Amniotic stem cell (primary cell): ENCODE results near the gene MTERF4.

Source experiments
- DNase-seq: peaks from one replicate; lab custom pipeline; 2025; lab: John Stamatoyannopoulos, UW

Gene MTERF4

DNA sequence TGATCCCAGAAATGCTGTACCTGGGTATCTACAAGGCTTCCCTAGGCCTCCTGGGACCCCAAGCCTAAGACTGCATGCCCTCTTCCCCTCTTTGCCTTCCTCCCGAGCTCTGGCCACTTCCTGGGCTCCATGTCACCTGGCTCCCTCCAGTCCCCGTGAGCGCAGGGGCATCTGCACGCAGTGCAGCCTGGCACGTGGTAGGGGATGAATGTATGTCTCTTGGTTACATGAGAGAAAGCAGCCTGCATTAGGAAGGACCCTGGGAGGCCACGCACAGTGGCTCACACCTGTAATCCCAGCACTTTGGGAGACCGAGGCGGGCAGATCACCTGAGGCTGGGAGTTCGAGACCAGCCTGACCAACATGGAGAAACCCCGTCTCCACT, 31.3 kb upstream of the MTERF4 start:
- DNase-seq = no peak

DNA sequence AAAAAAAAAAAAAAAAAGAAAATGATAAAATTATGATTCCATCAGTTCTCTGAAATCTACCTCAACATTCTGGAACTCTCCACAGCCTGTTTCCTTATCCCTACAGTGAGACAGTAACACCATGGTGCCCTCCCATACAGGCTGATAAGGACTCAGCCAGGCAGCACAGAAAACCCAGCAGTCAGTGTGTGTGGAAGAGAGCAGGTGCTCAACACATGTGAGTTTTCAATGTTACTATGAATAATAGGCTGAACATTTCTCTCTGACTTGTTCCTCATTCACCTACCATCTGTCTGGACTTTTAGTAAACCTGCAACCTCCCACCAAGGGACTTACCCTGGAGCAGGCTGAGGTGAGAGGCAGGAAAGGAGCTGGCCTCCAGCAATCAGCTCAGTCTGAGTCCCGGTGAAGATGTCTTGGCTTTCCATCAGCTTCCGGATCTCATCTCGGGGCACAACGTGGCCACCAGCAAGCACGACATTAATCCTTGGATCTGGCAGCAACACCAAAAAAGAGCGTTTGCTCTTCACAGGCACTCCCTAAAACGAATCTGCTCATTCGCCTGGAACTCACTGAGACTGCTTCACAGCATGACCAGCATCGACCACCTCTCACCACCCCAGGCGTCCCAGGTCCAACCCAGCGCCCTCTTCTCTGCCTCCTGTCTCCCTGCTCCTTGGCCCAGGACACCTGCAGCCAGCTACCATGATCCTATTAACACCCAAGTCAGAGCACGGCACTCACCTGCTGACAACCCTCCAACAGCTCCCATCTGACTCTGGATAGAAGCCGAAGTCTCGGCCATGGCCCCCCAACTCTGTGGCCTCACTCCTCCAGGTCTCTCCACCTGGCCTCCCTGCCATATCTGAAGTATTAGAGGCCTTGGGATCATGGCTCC, 30.7 kb upstream of the MTERF4 start:
- no peak for DNase-seq

DNA sequence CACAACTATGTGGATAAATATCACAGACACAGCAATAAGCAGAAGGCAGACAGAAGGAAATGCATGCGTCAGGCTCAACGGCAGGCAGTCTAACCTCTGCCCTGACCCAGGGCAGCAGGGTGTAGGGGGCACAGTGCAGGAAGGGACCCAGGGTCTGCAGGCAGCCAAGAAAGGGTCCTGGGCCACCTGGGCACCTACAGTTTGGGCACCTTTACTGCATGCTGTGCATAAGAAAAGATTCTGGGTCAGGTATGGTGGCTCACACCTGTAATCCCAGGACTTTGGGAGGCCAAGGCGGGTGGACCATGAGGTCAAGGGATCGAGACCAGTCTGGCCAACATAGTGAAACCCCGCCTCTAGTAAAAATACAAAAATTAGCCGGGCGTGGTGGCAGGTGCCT, 29.4 kb upstream of the MTERF4 start:
- DNase-seq = no peak

DNA sequence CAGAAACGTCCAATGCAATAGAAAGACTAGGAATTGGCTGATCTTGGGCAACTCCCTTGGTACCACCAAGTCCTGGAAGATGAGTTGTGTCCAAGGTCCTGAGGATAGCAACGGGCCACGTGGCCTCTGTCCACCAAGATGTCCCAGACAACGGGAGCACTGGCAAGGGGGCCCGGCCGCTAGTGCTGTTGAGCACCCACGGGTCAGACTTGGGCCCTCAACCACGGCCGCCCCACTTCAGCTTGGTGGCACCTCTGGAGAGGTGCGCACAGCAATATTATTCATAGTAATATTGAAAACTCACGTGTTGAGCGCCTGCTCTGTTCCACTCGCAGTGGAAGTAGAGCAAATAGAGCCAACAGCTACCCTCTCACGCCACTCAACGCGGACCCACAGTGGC, 28.2 kb upstream of the MTERF4 start:
- DNase-seq = no peak

DNA sequence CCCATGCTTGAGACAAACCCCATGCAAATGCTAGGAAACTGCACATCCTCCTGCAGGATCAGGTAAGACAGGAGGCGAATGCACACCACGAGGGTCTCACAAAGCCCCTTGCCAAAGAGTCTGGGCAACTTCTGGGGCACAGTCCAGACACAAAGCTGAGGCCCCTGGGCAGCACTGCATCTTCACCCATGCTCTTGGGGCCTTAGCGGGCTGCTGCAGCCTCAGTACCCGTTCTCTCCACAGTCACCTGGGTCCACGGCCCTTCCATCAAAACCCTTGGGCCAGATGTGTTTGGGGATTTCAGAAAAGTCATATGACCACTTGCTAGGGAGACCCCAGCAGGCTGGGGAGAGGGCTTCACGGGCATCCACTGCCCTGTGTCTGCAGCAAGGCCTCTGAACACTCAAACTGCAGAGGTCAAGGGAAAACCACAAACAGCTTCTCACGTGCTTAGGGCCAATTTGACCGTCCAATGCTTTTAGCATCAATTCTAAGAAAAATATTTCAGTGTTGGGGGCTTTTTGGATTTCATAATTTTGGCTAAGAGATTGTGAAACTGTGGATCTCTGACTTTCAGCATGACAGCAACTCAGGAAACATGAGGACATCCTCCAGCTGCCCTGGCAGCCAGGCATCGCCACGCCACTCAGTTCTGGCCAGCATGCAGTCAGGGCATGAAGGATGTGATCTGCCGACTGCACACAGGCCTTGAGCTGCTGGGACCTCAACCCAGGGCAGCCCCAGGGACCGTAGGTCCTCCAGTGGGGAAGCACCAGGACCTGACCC, 27.2 kb upstream of the MTERF4 start:
- DNase-seq = no peak

DNA sequence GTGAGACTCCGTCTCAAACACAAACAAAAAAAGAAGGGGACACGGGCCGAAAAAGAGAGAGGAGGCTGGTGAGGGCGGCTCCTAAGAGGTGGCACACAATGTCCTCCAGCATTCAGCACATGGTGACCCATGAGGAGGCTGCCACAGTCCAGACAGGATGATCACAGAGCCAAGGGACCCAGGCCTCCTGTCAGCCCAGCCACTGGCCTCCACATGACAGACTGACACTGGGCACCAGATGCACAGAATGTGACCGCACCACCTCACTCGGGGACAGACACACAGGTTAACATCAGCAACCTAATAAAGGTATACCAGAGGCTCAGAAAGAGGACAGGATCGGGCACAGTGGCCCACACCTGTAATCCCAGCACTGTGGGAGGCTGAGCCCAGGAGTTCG, 26.2 kb upstream of the MTERF4 start:
- no peak for DNase-seq

DNA sequence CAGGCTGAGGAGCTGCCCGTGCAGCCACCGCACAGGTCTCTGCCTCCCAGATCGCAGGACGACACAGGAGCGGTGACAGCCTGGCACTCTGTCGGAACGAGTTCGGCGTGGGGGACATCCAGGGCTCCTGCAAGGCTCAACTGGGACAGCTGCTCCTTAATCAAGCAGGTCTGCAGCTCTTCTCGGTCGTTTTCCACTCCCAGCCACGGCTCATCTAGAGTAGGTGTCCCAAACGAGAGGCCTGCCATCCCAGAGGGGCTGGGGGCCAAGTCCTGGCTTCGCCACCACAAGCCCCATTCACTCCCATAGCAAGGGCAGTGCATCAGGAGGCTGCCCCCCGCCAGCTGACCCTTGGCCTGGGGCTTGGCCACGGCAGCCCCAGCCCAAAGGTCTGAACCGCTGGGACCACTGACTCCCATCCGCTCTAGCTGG, 24.7 kb upstream of the MTERF4 start:
- no peak for DNase-seq

DNA sequence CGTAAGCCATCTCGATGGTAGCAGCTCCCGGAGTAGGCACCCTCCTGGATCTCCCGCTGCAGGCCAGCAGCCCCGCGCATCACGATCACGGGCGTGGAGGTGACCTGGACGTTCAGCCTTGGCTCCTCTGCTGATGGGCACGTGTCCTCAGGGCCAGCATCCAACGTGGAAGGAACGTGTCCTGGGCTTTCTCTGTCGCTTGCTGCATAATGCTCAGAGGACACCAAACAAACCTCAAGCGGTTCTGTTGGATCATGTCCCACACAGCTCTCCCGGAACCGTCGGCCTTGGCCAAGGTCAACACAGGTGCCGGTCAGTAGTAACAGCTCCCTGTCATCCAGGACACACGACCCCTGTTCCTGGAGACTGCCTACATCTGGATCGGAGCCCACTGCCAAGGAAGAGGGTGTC, 24.1 kb upstream of the MTERF4 start:
- DNase-seq = no peak

DNA sequence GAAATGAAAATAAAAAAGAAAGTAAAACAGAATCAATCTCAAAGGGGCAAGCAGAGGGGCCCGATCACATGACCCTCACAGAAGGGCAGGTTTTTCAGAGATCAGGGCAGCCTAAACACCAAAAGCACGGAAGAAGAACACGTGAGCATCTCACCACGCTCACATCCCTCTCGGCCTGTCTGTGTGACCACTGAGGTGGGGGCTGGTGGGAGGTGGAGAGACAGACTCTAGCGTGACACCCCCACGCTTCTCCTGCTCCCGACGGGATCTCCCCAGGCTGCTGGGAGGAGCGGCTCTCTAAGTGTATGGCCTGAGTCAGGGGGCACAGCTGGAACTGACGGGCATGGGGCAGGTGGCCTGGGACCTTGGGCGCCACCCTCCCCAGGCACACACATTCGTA, 23.5 kb upstream of the MTERF4 start:
- DNase-seq = no peak

DNA sequence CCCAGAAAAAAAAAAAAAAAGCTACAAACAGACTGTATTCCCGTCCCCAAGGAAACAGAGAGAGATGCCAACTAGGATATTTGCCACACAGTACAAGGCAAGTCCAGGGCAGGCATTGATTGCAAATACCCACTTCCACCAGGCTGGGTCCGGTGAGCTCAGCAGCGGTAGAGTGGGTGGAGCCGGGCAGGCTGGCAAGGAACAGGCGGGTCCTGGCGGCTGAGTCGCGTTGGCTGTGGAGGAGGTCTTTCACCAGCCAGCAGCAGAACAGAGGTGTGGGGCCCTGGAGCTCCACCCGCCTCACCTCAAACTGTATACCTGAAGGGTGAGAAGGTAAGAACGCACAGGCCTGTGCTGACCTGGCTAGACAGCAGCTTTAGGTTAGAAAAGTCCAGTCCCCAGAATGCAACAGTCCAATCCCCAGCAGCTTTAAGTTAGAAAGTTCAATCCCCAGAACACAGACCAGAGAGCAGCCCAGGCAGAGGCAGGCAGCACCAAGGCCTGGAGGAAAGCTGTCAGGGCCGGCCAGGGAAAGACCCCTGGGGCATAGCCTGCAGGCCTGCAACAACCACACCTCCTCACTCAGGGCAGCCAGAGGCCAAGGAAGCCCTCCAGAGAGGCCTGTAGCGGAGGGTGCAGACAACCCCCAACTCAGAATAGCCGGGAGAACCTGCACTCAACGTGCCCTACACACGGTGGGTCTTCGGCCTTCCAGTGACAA, 21.9 kb upstream of the MTERF4 start:
- no peak for DNase-seq

DNA sequence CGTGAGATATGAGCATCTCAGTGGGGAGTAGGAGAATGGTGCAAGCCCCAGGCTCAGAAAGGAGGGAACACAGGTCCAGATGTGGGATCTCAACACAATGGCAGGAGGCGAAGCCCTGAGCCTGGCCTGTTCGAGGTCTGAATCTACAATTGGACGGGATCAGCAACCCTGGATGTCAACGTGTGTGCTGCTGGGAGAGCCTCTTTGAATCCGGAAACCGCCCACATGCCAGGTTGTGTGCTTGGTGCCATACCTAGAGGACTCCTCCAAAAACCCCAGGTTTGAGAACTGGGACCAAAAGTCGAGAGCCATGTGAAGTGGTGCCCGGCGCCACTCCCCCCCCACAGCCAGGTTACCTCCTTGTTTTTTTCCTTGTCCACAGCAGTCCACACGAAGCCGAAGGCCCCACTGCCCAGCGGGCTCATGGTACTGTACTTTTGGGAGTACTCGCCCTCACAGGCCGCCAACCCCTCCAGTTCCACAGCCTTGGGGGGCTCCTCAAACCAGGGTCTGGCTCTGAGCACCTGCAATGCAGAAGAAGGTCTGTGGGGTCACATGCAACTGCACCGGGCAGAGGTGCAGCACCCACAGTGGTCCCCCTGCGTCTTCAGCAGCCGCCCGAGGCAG, 20.4 kb upstream of the MTERF4 start:
- no peak for DNase-seq

DNA sequence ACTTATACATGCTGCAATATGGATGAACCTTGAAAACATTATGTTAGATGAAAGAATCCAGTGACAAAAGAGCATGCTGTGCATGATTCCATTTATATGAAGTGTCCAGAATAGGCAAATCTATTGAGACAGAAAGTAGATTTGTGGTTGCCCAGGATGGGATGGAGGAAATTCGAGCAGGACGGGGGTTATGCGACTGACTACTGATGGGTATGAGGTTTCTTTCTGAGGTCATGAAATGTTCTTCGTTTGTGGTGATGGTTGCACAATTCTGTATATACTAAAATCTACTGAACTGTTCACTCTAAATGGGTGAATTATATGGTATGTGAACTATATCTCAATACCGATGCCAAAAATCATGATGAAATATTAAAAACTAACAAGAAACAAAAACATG, 18.9 kb upstream of the MTERF4 start:
- no peak for DNase-seq

DNA sequence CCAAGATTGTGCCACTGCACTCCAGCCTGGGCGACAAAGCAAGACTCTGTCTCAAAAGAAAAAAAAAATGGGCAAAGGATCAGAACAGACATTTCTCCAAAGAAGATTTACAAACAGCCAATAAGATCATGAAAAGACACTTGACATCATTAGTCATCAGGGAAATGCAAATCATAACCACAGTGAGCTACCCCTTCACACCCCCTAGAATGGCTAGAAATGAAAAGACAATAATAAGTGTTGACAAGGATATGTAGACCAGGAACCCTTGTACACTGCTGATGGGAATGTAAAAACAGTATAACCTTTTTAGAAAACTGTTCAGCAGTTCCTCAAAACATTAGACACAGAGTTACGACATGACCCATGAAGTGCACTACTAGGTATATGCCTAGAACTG, 18.4 kb upstream of the MTERF4 start:
- DNase-seq = no peak

DNA sequence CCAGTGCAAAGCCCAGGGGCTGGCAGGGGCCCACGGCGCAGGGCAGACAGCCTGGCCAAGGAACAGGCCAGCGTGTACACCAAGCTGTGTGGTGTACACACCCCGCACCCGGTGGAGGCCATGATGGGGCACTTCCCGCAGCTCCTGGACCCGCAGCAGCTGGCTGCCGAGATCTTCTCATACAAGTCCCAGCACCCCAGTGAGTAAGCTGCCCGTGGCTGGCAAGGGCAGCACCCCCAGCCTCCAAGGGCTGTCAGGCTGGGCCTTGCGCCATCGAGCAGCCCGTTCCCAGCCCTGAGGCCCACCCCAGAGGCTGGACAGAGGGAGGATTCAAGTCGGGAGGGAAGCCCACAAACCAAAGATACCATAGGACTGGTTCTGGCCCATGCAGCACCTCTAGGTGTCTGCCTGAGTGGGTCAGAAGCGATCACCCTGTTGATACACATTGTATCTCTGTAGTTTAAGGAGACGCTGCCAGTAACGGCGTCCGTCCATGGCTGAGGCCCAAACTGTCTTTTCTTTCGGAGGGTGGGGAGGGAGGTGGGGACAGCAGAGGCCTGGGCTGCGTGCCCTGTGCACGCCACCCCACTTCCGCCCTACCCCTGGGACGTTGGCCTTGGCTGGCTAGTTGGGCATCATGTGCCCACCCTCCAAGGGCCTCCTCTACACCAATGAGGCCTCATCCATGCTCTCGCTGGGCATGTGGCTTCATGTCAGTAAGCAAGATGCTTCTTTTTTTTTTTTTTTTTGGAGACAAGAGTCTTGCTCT, 16.8 kb upstream of the MTERF4 start:
- DNase-seq = no peak

DNA sequence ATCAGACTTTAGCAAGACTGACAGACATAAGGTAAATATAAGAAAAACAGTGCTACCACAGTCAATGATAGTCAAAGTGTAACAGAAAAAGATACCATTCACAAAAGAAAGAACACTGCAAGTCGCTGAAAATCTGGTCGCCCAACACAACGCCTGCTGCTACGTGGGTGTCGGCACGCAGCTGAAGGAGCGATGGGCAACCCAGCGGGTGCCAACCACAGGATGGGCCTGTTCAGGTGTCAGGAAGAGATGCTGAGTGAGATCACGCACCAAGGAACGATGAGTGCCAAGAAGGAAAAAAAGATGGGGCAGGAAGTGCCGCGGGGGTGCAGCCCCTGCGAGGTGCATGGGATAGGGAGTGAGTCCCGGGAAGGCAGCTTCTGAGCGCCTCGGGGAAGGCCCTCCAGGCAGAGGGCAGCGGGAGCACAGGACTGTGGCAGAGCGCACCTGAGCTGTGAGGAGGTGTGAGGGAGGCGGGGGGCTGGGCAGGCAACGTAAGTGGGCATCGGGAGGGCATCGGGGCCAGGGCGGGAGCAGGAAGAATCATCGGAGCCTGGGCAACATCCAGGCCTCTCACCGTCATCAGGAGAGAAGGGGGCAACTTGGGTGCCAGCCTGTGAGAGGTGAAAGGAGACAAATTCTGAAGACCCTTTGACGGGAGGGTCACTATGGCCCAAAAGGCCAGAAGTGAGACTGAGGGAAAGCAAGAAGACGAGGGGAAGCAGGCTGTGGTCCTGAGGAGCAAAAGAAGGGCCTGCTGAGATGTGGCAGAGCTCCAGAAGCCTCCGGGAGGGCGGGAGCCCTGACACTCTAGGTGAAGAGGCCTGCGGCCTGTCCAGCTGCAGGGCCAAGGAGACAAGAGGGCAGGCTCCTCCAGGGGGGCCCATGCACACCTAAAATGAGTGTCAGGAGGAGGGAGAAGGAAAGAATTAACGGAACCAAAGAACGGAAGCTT, 14.8 kb upstream of the MTERF4 start:
- no peak for DNase-seq

DNA sequence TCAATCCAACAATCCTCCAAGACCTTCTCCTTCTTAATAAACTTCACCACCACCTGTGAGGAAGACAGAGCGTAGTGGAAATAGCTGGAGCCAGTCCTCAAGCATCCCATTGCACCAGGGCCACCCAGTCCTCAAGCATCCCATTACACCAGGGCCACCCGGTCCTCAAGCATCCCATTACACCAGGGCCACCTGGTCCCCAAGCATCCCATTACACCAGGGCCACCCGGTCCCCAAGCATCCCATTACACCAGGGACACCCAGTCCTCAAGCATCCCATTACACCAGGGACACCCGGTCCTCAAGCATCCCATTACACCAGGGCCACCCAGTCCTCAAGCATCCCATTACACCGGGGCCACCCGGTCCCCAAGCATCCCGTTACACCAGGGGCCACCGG, 13.3 kb upstream of the MTERF4 start:
- DNase-seq = no peak

DNA sequence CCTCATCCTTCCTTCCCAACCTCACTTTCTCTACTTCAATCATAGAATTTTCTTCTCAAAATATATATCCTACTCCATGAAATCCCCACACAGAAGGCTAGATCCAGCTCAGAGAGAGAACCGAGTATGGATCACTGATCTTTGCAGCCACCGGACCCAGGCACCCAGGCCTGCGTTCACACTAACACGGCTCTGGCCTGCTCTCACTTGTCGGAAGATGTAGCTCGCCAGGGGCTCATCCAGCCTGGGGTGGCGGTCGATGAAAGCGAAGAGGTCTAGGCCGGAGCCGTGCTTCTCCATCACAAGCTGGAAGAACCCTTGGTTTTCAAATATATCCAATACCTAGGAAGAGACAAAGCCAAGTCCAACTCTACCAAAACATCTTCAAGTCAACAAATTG, 12.7 kb upstream of the MTERF4 start:
- DNase-seq = no peak

DNA sequence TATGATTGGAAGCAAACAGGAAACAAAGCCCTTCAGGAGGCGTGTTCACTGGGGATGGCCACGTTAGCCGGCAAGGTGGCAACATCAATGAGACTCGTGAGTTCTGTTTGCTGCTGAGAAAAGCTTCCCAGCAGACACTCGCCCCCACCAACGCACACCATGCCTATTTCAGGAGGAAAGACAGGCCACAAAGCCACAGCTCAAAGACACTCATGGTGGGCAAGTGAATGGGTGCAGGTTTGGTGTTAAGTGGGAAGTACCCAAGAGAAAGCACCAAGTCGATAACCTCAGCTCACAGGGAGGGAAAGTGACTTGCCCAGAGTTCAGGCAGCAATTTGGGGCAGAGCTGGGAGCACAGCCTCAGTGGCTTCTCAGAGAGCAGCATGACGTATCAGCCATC, 10.5 kb upstream of the MTERF4 start:
- DNase-seq = no peak

DNA sequence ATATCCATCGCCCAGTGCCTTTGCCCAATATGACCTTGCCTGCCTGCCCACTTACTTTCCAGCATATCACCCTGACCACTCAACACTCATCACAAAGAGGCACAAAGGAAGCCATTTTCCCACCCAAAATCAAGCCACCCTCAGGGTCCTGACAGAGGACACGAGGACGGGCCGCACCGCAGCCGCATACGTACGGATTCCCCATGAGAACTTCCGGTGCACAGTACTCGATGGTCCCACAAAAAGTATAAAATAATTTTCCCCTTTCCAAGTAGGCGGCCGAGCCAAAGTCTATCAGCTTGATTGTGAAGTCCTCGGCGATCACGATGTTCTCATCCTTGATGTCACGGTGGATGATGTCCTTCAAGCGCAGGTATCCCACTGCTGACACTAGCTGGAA, 10.0 kb upstream of the MTERF4 start:
- DNase-seq = no peak

DNA sequence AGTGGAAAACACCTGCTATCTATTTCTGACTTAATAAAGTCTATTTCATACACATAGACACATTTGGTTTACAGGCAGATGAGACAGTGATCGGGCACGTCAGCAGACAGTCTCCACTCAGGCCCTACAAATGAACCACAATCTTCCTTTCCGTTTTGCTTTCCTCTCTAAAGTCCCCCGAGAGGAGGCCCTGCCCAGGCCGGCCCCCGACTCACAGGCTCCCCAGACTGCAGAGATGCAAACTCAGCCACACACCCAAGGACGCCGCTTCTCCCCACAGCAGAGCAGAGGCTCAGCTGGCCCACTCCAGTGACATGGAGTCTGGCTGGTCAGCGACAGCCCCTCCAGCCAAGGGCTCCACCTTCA, 9.3 kb upstream of the MTERF4 start:
- no peak for DNase-seq
